ENCODE results near the gene TMEM114. TPM values are rescaled to one million over a fixed set of nuclear protein-coding genes. Genes with fewer than 3 reads are reported as not detected.
"Not testable (repeated sequence)": the region's sequence is repeated elsewhere in the genome, so short reads cannot be mapped to it uniquely, and the experiment has no call there.

Gene TMEM114
- total RNA-seq, 4 donors from 2014 or later: not detected

DNA sequence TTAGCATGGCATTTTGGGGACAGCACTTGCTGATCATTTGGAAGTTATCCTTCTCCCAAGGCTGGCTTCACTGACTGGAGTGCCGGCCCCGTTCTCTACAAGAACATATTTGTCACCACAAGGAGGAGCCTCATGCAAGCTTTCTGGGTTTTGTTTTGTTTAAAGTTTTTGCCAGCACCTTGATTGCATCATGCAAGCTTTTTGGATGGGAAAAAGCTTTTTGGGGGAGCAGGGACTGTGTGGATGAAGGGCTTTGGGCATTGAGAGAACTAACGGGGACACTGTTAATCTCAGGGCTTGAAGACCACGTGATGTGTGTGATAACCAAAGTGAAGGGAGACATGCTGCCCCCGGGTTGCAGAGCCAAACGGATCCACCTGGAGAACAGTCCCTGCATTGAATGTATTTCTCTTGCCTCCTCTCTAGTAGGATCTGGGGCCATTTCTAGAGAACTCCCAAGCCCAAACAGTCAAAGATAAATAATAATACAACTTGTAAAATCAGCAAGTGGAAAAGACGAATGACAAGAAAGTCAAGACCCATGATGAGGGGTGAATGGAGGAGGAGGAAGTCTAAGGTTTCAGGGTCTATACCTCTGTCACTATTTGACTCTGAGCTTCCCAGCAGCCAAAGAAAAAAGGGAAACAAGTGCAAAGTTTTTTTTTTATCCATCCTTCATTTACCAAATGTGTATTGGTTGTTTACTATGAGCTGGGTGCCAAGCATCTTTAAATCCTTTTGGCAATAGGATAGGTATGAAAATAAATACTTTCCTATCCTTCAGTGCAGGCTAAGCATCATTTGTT, 17.2 kb downstream of the TMEM114 start:
- H3K27me3 ChIP-seq: no peaks in the 10 kb centered on the region

DNA sequence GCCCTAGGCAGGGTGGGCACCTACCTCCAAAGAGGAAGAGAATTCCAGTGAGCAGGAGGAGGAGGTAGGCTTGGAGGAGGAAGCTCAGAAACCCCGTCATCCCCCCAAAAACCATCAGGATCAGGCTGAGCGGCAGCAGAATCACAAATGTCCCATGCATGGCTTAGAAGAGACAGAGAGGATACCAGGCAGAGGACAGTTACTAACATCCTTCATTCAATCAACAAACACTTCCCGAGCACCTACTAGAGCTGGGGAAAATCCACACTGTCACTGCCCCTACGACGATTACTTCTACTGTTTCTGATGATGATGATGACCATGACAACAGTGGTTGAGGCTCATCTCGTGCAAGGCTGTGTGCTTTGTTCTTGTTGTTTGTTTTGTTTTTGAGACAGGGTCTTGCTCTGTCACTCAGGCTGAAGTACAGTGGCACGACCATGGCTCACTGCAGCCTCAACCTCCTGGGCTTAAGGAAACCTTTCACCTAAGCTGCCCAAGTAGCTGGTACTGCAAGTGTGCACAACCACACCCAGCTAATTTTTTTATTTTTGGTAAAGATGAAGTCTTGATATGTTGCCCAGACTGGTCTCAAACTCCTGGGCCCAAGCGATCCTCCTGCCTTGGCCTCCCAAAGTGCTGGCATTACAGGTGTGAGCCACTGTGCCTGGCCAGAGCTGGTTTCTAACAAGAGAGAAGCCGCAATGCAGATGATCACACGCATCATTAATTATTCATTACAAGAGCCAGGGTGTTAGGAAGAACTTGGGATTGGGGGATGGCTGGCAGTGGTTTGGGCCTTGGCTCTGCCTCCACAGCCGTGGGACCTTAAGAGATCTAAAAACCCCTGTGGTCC, 18.0 kb downstream of the TMEM114 start:
- TF ChIP-seq POLR2A (IDR thresholded peaks at IDR 0.05) (no peak), CTCF (IDR thresholded peaks at IDR 0.05) (no peak)
- DNase-seq: no peak
- H3K36me3 ChIP-seq: no peaks in the 10 kb centered on the region
- H3K4me1 ChIP-seq: peaks cover 0 to 5% (median 0%) of the 10 kb centered on the region in 4 donors
- no peaks in the 10 kb centered on the region for H3K9me3 ChIP-seq
- no peaks in the 10 kb centered on the region for H3K27me3 ChIP-seq
- no peak overlapping the region for H3K4me3 ChIP-seq
- no peak overlapping the region for H3K27ac ChIP-seq

More for the DNA sequence above, 17.2 kb downstream of the TMEM114 start:
- no peaks in the 10 kb centered on the region for H3K36me3 ChIP-seq
- H3K4me3 ChIP-seq: no peak overlapping the region
- no peaks in the 10 kb centered on the region for H3K9me3 ChIP-seq
- no peaks in the 10 kb centered on the region for H3K4me1 ChIP-seq
- TF ChIP-seq POLR2A (IDR thresholded peaks at IDR 0.05) (no peak), CTCF (IDR thresholded peaks at IDR 0.05) (peak in 4 of 6 experiments; percentile 11 to 39 (median 28))
- no peak for DNase-seq
- H3K27ac ChIP-seq: no peak overlapping the region

- no peak overlapping the region for H3K27ac ChIP-seq
- H3K4me1 ChIP-seq: peaks cover 0 to 5% (median 0%) of the 10 kb centered on the region in 4 donors
- no peak for DNase-seq
- no peaks in the 10 kb centered on the region for H3K27me3 ChIP-seq
- H3K36me3 ChIP-seq: no peaks in the 10 kb centered on the region
- no peak for TF ChIP-seq POLR2A (IDR thresholded peaks at IDR 0.05)
- no peak for TF ChIP-seq CTCF (IDR thresholded peaks at IDR 0.05)
- H3K4me3 ChIP-seq: no peak overlapping the region
- H3K9me3 ChIP-seq: no peaks in the 10 kb centered on the region
Observed at GRCh38 chr16:8571061-8571596, 19.2 kb downstream of the TMEM114 start.

DNA sequence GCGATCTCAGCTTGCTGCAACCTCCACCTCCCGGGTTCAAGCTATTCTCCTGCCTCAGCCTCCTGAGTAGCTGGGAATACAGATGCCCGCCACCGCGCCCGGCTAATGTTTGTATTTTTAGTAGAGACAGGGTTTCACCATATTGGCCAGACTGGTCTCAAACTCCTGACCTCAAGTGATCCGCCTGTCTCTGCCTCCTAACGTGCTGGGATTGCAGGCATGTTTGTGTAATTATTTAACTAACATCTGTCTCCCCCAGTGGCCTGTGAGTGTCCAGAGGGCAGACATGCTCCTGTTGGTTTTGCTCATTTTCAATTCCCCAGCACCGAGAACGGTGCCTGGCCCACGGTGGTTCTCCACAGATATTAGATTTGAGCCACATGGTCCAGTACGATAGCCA, 19.9 kb downstream of the TMEM114 start:
- DNase-seq, H3K4me1 ChIP-seq, H3K4me3 ChIP-seq, H3K27me3 ChIP-seq, H3K9me3 ChIP-seq, H3K27ac ChIP-seq, H3K36me3 ChIP-seq: not testable (repeated sequence)

DNA sequence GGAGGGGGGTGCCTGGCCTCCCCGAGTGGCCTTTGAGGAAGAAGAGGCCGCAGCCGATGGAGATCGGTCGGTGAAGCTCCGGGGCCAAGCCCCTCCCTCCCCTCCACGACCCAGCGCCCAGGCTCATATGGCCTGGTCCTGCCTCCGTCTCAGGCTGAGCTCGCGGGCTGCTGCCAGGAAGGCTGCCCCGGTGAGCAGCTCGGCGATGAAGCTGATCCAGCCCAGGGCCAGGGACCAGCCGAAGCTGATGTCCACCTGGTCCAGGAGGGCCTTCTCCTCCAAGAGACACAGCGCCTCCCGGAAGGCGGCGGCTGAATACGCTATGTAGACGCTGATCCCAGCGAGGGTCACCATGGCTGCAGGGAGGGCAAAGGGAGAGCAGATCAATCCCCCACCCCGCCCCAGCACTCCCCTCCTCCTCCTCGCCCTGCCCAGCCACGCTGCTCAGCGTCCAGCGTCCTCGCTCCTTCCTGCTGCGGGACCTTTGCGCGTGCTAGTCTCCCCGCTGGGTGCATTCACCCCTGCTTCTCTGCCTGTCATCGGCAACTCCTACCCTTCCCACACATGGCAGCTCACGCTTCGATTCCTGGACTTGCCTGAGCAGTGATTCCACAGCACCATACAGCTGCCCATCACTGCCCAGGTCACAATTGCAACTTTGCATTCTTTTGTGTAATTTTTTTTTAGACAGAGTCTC, 20.5 kb downstream of the TMEM114 start:
- Histone ChIP-seq H3K27ac (no peak overlapping the region), H3K4me1 (peaks cover 0 to 5% (median 0%) of the 10 kb centered on the region in 4 donors), H3K9me3 (no peaks in the 10 kb centered on the region), H3K36me3 (no peaks in the 10 kb centered on the region), H3K4me3 (no peak overlapping the region), H3K27me3 (no peaks in the 10 kb centered on the region)
- no peak for DNase-seq
- TF ChIP-seq CTCF (IDR thresholded peaks at IDR 0.05) (no peak), POLR2A (IDR thresholded peaks at IDR 0.05) (no peak)
